MM.1S (cell line): ENCODE data around the gene RFK.

Experiments
- DNase-seq: peaks from one replicate; pipeline ENCODE4 v3.0.0-alpha.2; 2015
- H2AFZ ChIP-seq: fragments of 300-600 bp; sonication (generic); 2 replicates; pipeline ENCODE4 v1.6.0; 2016; ENCODE audit warnings: antibody characterized with exemption, low read length
- H3F3A ChIP-seq: fragments of 300-600 bp; sonication (generic); 2 replicates; pipeline ENCODE4 v1.6.1; 2016; ENCODE audit warnings: mild to moderate bottlenecking, antibody characterized with exemption, low read length, moderate library complexity, mixed read lengths; ENCODE audit not compliant: insufficient read depth
- H3K27ac ChIP-seq: fragments of 300-600 bp; sonication (generic); 2 replicates; pipeline ENCODE4 v1.5.1; 2016; ENCODE audit warnings: mild to moderate bottlenecking, low read length
- H3K27me3 ChIP-seq: fragments of 300-600 bp; sonication (generic); replicated peaks from 2 replicates; pipeline ENCODE4 v1.6.0; 2016; ENCODE audit warnings: low read length; ENCODE audit not compliant: insufficient read depth
- H3K36me3 ChIP-seq: fragments of 300-600 bp; sonication (generic); replicated peaks from 2 replicates; pipeline ENCODE4 v1.6.1; 2016; ENCODE audit warnings: mild to moderate bottlenecking, low read length, mixed read lengths; ENCODE audit not compliant: insufficient read depth
- H3K4me1 ChIP-seq: fragments of 300-600 bp; sonication (generic); 2 replicates; pipeline ENCODE4 v1.6.1; 2016; ENCODE audit warnings: low read length, mixed read lengths
- H3K4me2 ChIP-seq: fragments of 300-600 bp; sonication (generic); 2 replicates; pipeline ENCODE4 v1.6.0; 2016; ENCODE audit warnings: low read depth, low read length
- H3K4me3 ChIP-seq: fragments of 300-600 bp; sonication (generic); 2 replicates; pipeline ENCODE4 v1.5.1; 2016; ENCODE audit warnings: low read length, mixed read lengths
- H3K79me2 ChIP-seq: fragments of 300-600 bp; sonication (generic); 2 replicates; pipeline ENCODE4 v1.6.1; 2016; ENCODE audit warnings: mixed run types, low read length, mixed read lengths
- H3K9ac ChIP-seq: fragments of 300-600 bp; sonication (generic); 2 replicates; pipeline ENCODE4 v1.6.1; 2016; ENCODE audit warnings: low read length, mixed read lengths
- H3K9me2 ChIP-seq: fragments of 300-600 bp; sonication (generic); replicated peaks from 2 replicates; pipeline ENCODE4 v1.6.1; 2016; ENCODE audit warnings: mild to moderate bottlenecking, low read length, mixed read lengths; ENCODE audit not compliant: insufficient read depth
- H3K9me3 ChIP-seq: fragments of 300-600 bp; sonication (generic); replicated peaks from 2 replicates; pipeline ENCODE4 v1.6.1; 2016; ENCODE audit warnings: mild to moderate bottlenecking, low read length, mixed read lengths; ENCODE audit not compliant: insufficient read depth
- H4K20me1 ChIP-seq: fragments of 300-600 bp; sonication (generic); 2 replicates; pipeline ENCODE4 v1.6.1; 2016; ENCODE audit warnings: mild to moderate bottlenecking, low read length, moderate library complexity, mixed read lengths; ENCODE audit not compliant: insufficient read depth
- EZH2 ChIP-seq: fragments of 300-600 bp; sonication (generic); optimal IDR thresholded peaks from 2 replicates; pipeline ENCODE3; 2017; ENCODE audit warnings: low read depth, mild to moderate bottlenecking, antibody characterized with exemption, low read length, mixed read lengths
- EZH2phosphoT487 ChIP-seq: fragments of 300-600 bp; sonication (generic); IDR thresholded peaks from 2 replicates; pipeline ENCODE4 v1.6.1; 2018; ENCODE audit warnings: antibody characterized with exemption, low read length
- TF ChIP-seq, protein P1 (sequence below): fragments of 300-600 bp; sonication (generic); IDR thresholded peaks from 2 replicates; pipeline ENCODE4 v1.5.1; 2016; ENCODE audit warnings: antibody characterized with exemption, low read length, mixed read lengths

Gene RFK

GRCh38 chr9:76419782-76420380 lies 25.7 kb upstream of the RFK start:
- DNase-seq, result no peak
- H2AFZ ChIP-seq, result 0 out of 2 replicates have a peak overlapping the region, but pooled peaks have one; percentile 14

DNA sequence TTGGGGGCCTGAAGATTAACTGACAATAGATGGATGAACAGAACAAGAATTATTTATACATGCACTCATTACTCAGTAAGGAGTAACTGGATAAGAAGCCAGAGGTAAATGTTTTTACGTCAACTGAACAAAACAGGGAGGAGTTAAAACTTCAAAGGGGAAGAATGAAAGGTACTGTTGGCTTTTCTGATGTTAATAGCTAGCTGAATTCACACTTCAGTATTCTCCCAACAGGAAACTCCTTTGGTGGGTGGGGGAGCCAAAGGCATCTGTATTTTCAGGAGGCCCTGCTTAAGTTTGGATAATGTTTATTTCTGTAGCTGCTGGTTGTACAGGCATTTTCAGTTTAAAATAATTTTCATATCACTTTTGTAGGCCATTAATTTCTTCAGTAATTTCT lies 23.2 kb upstream of the RFK start:
- no peaks in the 10 kb centered on the region for H3K9me3 ChIP-seq
- no peaks in the 10 kb centered on the region for H4K20me1 ChIP-seq
- no peak overlapping the region for H3K27ac ChIP-seq
- DNase-seq, result no peak
- no peaks in the 10 kb centered on the region for H3K27me3 ChIP-seq
- no peaks in the 10 kb centered on the region for H3K4me1 ChIP-seq
- H3K79me2 ChIP-seq, result no peaks in the 10 kb centered on the region
- H2AFZ ChIP-seq, result no peak overlapping the region
- no peaks in the 10 kb centered on the region for H3F3A ChIP-seq
- H3K9ac ChIP-seq, result no peak overlapping the region
- no peak overlapping the region for H3K4me3 ChIP-seq
- TF ChIP-seq, protein P1, sequence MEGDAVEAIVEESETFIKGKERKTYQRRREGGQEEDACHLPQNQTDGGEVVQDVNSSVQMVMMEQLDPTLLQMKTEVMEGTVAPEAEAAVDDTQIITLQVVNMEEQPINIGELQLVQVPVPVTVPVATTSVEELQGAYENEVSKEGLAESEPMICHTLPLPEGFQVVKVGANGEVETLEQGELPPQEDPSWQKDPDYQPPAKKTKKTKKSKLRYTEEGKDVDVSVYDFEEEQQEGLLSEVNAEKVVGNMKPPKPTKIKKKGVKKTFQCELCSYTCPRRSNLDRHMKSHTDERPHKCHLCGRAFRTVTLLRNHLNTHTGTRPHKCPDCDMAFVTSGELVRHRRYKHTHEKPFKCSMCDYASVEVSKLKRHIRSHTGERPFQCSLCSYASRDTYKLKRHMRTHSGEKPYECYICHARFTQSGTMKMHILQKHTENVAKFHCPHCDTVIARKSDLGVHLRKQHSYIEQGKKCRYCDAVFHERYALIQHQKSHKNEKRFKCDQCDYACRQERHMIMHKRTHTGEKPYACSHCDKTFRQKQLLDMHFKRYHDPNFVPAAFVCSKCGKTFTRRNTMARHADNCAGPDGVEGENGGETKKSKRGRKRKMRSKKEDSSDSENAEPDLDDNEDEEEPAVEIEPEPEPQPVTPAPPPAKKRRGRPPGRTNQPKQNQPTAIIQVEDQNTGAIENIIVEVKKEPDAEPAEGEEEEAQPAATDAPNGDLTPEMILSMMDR, result no peak
- TF ChIP-seq EZH2 (no peak), EZH2phosphoT487 (no peak)
- no peaks in the 10 kb centered on the region for H3K9me2 ChIP-seq
- no peak overlapping the region for H3K4me2 ChIP-seq
- H3K36me3 ChIP-seq, result no peaks in the 10 kb centered on the region

More at GRCh38 chr9:76419782-76420380, 25.7 kb upstream of the RFK start:
- Histone ChIP-seq H3K9ac (no peak overlapping the region), H3K9me2 (no peaks in the 10 kb centered on the region), H3K9me3 (no peaks in the 10 kb centered on the region), H3K79me2 (no peaks in the 10 kb centered on the region), H3K4me3 (no peak overlapping the region), H3K4me1 (no peaks in the 10 kb centered on the region), H4K20me1 (no peaks in the 10 kb centered on the region), H3F3A (no peaks in the 10 kb centered on the region), H3K36me3 (no peaks in the 10 kb centered on the region), H3K4me2 (no peak overlapping the region), H3K27me3 (no peaks in the 10 kb centered on the region), H3K27ac (no peak overlapping the region)
- no peak for TF ChIP-seq EZH2
- TF ChIP-seq, protein P1, result peak; percentile 71

GRCh38 chr9:76415731-76416130 lies 21.5 kb upstream of the RFK start:
- no peaks in the 10 kb centered on the region for H3K4me1 ChIP-seq
- H3K4me3 ChIP-seq, result no peak overlapping the region
- TF ChIP-seq, protein P1, result no peak
- TF ChIP-seq EZH2phosphoT487, result no peak
- TF ChIP-seq EZH2, result no peak
- H3K79me2 ChIP-seq, result no peaks in the 10 kb centered on the region
- DNase-seq, result no peak
- no peak overlapping the region for H3K27ac ChIP-seq
- H3K9me3 ChIP-seq, result no peaks in the 10 kb centered on the region
- no peaks in the 10 kb centered on the region for H3K36me3 ChIP-seq
- H3K9ac ChIP-seq, result no peak overlapping the region
- no peaks in the 10 kb centered on the region for H3K27me3 ChIP-seq
- H3K9me2 ChIP-seq, result no peaks in the 10 kb centered on the region
- no peaks in the 10 kb centered on the region for H3F3A ChIP-seq
- H4K20me1 ChIP-seq, result no peaks in the 10 kb centered on the region
- no peak overlapping the region for H3K4me2 ChIP-seq
- H2AFZ ChIP-seq, result no peak overlapping the region
